Measurements from ENCODE around the gene G6PD. TPM values are rescaled to one million over a fixed set of nuclear protein-coding genes. Genes with fewer than 3 reads are reported as not detected.

G6PD gene
- total RNA-seq, 1 experiment from 2014 or later: 72.8 TPM

GRCh38 chrX:154487518-154488290 lies 58.9 kb downstream of the G6PD start:
- TF ChIP-seq FOXK1 (CRISPR knock-in tag; IDR thresholded peaks at IDR 0.05) (no peak), ZNF219 (CRISPR knock-in tag; IDR thresholded peaks at IDR 0.05; ENCODE audit: borderline replicate concordance) (no peak)
- peaks cover 4% of the 10 kb centered on the region; the same call in 1 of the 2 replicates for H3K4me1 Mint-ChIP-seq
- H3K27ac Mint-ChIP-seq: no peak overlapping the region
- ATAC-seq: no peak
- ChIA-PET POLR2A (interaction anchor here (2.4 kb wide), 1 partner anchor 29 kb away, joined by 8 read pairs; no protein-coding TSS in a partner anchor), CTCF (interaction anchor here (1.2 to 1.4 kb wide), 2 partner anchors 40 to 114 kb away, joined by 4 to 7 read pairs; no protein-coding TSS in a partner anchor)
- no peaks in the 10 kb centered on the region for H3K9me3 Mint-ChIP-seq
- no peaks in the 10 kb centered on the region; the same call in 1 of the 2 replicates for H3K36me3 Mint-ChIP-seq
- H3K4me3 Mint-ChIP-seq: peak overlapping the region; percentile 69
- H3K27me3 Mint-ChIP-seq (ENCODE audit: low read depth): peaks cover 1% of the 10 kb centered on the region; the same call in 1 of the 2 replicates
- DNase-seq (ENCODE audit: low spot score): no peak

- ATAC-seq: peak; percentile 3; the same call in 1 of the 2 replicates
- Mint-ChIP-seq H3K9me3 (no peaks in the 10 kb centered on the region), H3K27me3 (ENCODE audit: low read depth) (no peaks in the 10 kb centered on the region), H3K4me3 (peak within 1 kb of the TSS; percentile 69), H3K27ac (no peak within 1 kb of the TSS), H3K4me1 (peaks cover 4% of the 10 kb centered on the region; the same call in 1 of the 2 replicates), H3K36me3 (no peaks in the 10 kb centered on the region; the same call in 1 of the 2 replicates)
- DNase-seq (ENCODE audit: low spot score): peak; percentile 46
- POLR2A ChIA-PET: interaction anchor here (0.5 to 2.4 kb wide), 2 partner anchors 31 to 170 kb away, joined by 3 to 8 read pairs; no protein-coding TSS in a partner anchor
- TF ChIP-seq MAX (CRISPR knock-in tag; IDR thresholded peaks at IDR 0.05) (peak; percentile 17; the same call in 1 of the 2 replicates), ZNF232 (CRISPR knock-in tag; IDR thresholded peaks at IDR 0.05) (no peak), NFATC4 (CRISPR knock-in tag; IDR thresholded peaks at IDR 0.05) (no peak)
- CTCF ChIA-PET: interaction anchor here (1.2 to 1.4 kb wide), 2 partner anchors 41 to 113 kb away, joined by 4 to 7 read pairs; no protein-coding TSS in a partner anchor
Observed at GRCh38 chrX:154486396-154487207, 60.0 kb downstream of the G6PD start, which contains the start of gene UBL4A. Gene UBL4A (minus strand): TSS chrX:154486615. CDS start chrX:154486584, 31 bp downstream.

- TF ChIP-seq ZNF317 (CRISPR knock-in tag; IDR thresholded peaks at IDR 0.05; ENCODE audit: borderline replicate concordance, low read depth) (no peak), NFYB (CRISPR knock-in tag; conservative IDR thresholded peaks at IDR 0.05; ENCODE audit: low read depth) (no peak), E2F1 (CRISPR knock-in tag; IDR thresholded peaks at IDR 0.05) (no peak), ZNF281 (CRISPR knock-in tag; IDR thresholded peaks at IDR 0.05) (no peak), ARID4B (CRISPR knock-in tag; IDR thresholded peaks at IDR 0.05; ENCODE audit: borderline replicate concordance) (no peak), EMX1 (CRISPR knock-in tag; IDR thresholded peaks at IDR 0.05) (no peak), GRHL2 (CRISPR knock-in tag; IDR thresholded peaks at IDR 0.05; ENCODE audit: insufficient replicate concordance, severe bottlenecking) (no peak), USF2 (CRISPR knock-in tag; IDR thresholded peaks at IDR 0.05) (no peak), ZBTB21 (CRISPR knock-in tag; IDR thresholded peaks at IDR 0.05; ENCODE audit: borderline replicate concordance) (no peak), TEAD4 (CRISPR knock-in tag; IDR thresholded peaks at IDR 0.05) (no peak), ZNF396 (CRISPR knock-in tag; IDR thresholded peaks at IDR 0.05; ENCODE audit: borderline replicate concordance) (no peak), SP1 (CRISPR knock-in tag; conservative IDR thresholded peaks at IDR 0.05) (no peak), OVOL2 (CRISPR knock-in tag; IDR thresholded peaks at IDR 0.05; ENCODE audit: borderline replicate concordance) (no peak), RELA (CRISPR knock-in tag; IDR thresholded peaks at IDR 0.05; ENCODE audit: borderline replicate concordance) (no peak), JUN (CRISPR knock-in tag; IDR thresholded peaks at IDR 0.05) (no peak)
- ChIA-PET CTCF (no interaction called here), POLR2A (interaction anchor here (2.4 kb wide), 1 partner anchor 31 kb away, joined by 8 read pairs; no protein-coding TSS in a partner anchor)
- Mint-ChIP-seq H3K27me3 (ENCODE audit: low read depth) (no peaks in the 10 kb centered on the region), H3K9me3 (no peaks in the 10 kb centered on the region), H3K4me3 (no peak overlapping the region), H3K36me3 (no peaks in the 10 kb centered on the region; the same call in 1 of the 2 replicates), H3K27ac (no peak overlapping the region), H3K4me1 (peaks cover 4% of the 10 kb centered on the region; the same call in 1 of the 2 replicates)
- no peak for DNase-seq (ENCODE audit: low spot score)
- ATAC-seq: no peak
Observed at GRCh38 chrX:154486052-154486395, 60.6 kb downstream of the G6PD start.
